GM23338 (cell line): Measurements from ENCODE around the gene WDR37.

Source experiments
- CREB1 ChIP-seq: fragments of 250-450 bp; sonication (Bioruptor Pico); IDR thresholded peaks from 2 replicates; pipeline ENCODE4 v1.5.0; 2020; ENCODE audit warnings: low read depth, mild to moderate bottlenecking, moderate library complexity
- CTCF ChIP-seq, 2 experiments: fragments of 200-600 bp in 1 of 2; sonication (generic) in 1 of 2; conservative IDR thresholded peaks; 2 replicates each; pipeline versions ENCODE4 v1.5.1 to v1.6.1; 2016 to 2017; ENCODE audit warnings: antibody characterized with exemption in 2 of 2, low read depth in 2 of 2, mild to moderate bottlenecking in 2 of 2, moderate library complexity in 1 of 2
- EZH2 ChIP-seq: fragments of 200-600 bp; sonication (generic); IDR thresholded peaks from one replicate; pipeline ENCODE4 v1.8.0; 2017; ENCODE audit warnings: antibody characterized with exemption, mild to moderate bottlenecking, low read depth; ENCODE audit not compliant: unreplicated experiment
- POLR2AphosphoS5 ChIP-seq: IDR thresholded peaks from 2 replicates; pipeline ENCODE4 v1.6.1; 2016; ENCODE audit warnings: antibody characterized with exemption, low read depth
- REST ChIP-seq: IDR thresholded peaks from one replicate; pipeline ENCODE4 v1.6.1; 2018; ENCODE audit warnings: antibody characterized with exemption; ENCODE audit not compliant: unreplicated experiment

GRCh38 chr10:1153251-1153763 lies 97.1 kb downstream of the WDR37 start:
- no peak for TF ChIP-seq POLR2AphosphoS5
- TF ChIP-seq CTCF (conservative IDR thresholded peaks at IDR 0.05; ENCODE audit: low read depth in 2 of 2), result no peak
- TF ChIP-seq EZH2, result no peak
- no peak for TF ChIP-seq CREB1 (CRISPR knock-in tag)
- no peak for TF ChIP-seq REST
